Trophoblast cell (in vitro differentiated cells and primary cell): ENCODE data around the gene PPP4R1.

Experiments used
- DNase-seq, 2 donors: peaks; one replicate each; pipeline ENCODE4 v3.0.0-alpha.2; 2016
- H2AFZ ChIP-seq: 2 replicates; pipeline ENCODE4 v1.6.1; 2013; ENCODE audit warnings: low read length, moderate library complexity, mild to moderate bottlenecking; ENCODE audit not compliant: insufficient read depth, poor library complexity
- H2AK5ac ChIP-seq: 2 replicates; pipeline ENCODE4 v1.6.1; 2013; ENCODE audit warnings: mild to moderate bottlenecking, low read length
- H2BK120ac ChIP-seq: 2 replicates; pipeline ENCODE4 v1.6.1; 2013; ENCODE audit warnings: low read length, mild to moderate bottlenecking, moderate library complexity; ENCODE audit not compliant: insufficient read depth, poor library complexity
- H2BK12ac ChIP-seq: 2 replicates; pipeline ENCODE4 v1.6.1; 2013; ENCODE audit warnings: mild to moderate bottlenecking, low read length, moderate library complexity
- H2BK5ac ChIP-seq: 2 replicates; pipeline ENCODE4 v1.6.1; 2013; ENCODE audit warnings: low read length, low read depth, moderate library complexity, mild to moderate bottlenecking; ENCODE audit not compliant: poor library complexity
- H3K14ac ChIP-seq: 2 replicates; pipeline ENCODE4 v1.6.1; 2013; ENCODE audit warnings: mild to moderate bottlenecking, low read length
- H3K18ac ChIP-seq: 2 replicates; pipeline ENCODE4 v1.6.1; 2013; ENCODE audit warnings: mild to moderate bottlenecking, low read length
- H3K23ac ChIP-seq: 2 replicates; pipeline ENCODE4 v1.6.1; 2013; ENCODE audit warnings: low read length
- H3K27ac ChIP-seq: 2 replicates; pipeline ENCODE4 v1.5.1; 2013; ENCODE audit warnings: low read depth, mild to moderate bottlenecking, inconsistent platforms, low read length, moderate library complexity
- H3K27me3 ChIP-seq: 2 replicates; pipeline ENCODE4 v1.6.1; 2013; ENCODE audit warnings: inconsistent platforms, mild to moderate bottlenecking, low read length, moderate library complexity; ENCODE audit not compliant: insufficient read depth
- H3K36me3 ChIP-seq, 2 experiments: 1 replicate in 1 of 2; 2 replicates in 1 of 2; pipeline ENCODE4 v1.6.1; 2013; ENCODE audit warnings: low read length in 2 of 2, mild to moderate bottlenecking in 2 of 2, moderate library complexity in 1 of 2; ENCODE audit not compliant: insufficient read depth in 2 of 2, control insufficient read depth in 1 of 2
- H3K4ac ChIP-seq: 2 replicates; pipeline ENCODE4 v1.6.1; 2013; ENCODE audit warnings: low read depth, mild to moderate bottlenecking, low read length, moderate library complexity
- H3K4me1 ChIP-seq, 2 experiments: 1 replicate in 1 of 2; 2 replicates in 1 of 2; pipeline ENCODE4 v1.6.1; 2013; ENCODE audit warnings: low read length in 2 of 2, mild to moderate bottlenecking in 2 of 2, moderate library complexity in 1 of 2; ENCODE audit not compliant: insufficient read depth in 2 of 2, control insufficient read depth in 1 of 2
- H3K4me2 ChIP-seq: 2 replicates; pipeline ENCODE4 v1.6.1; 2013; ENCODE audit warnings: inconsistent platforms, mild to moderate bottlenecking, low read length, moderate library complexity
- H3K4me3 ChIP-seq: 2 replicates; pipeline ENCODE4 v1.5.1; 2013; ENCODE audit warnings: mild to moderate bottlenecking, low read depth, low read length, inconsistent platforms
- H3K79me1 ChIP-seq: one replicate; pipeline ENCODE4 v1.6.1; 2013; ENCODE audit warnings: low read length
- H3K79me2 ChIP-seq: 2 replicates; pipeline ENCODE4 v1.6.1; 2013; ENCODE audit warnings: low read length, mild to moderate bottlenecking; ENCODE audit not compliant: control insufficient read depth, insufficient read depth, poor library complexity
- H3K9ac ChIP-seq: 2 replicates; pipeline ENCODE4 v1.6.1; 2013; ENCODE audit warnings: mild to moderate bottlenecking, low read length
- H3K9me3 ChIP-seq: 2 replicates; pipeline ENCODE4 v1.6.1; 2013; ENCODE audit warnings: low read depth, mild to moderate bottlenecking, control low read depth, inconsistent platforms, low read length; ENCODE audit not compliant: insufficient read depth
- H4K12ac ChIP-seq: 2 replicates; pipeline ENCODE4 v1.6.1; 2013; ENCODE audit warnings: low read depth, mild to moderate bottlenecking, low read length, moderate library complexity
- H4K8ac ChIP-seq: 2 replicates; pipeline ENCODE4 v1.6.1; 2013; ENCODE audit warnings: low read depth, mild to moderate bottlenecking, low read length, moderate library complexity
- H4K91ac ChIP-seq: one replicate; pipeline ENCODE4 v1.6.1; 2013; ENCODE audit warnings: low read depth, mild to moderate bottlenecking, low read length, moderate library complexity
- WGBS: extraction: QIAGEN DNeasy Blood & Tissue Kit; methylation state at CpG from one replicate; pipeline ENCODE4 v1.1.7; 2013; ENCODE audit warnings: missing lambda C conversion rate; ENCODE audit not compliant: insufficient read length, insufficient coverage; ENCODE audit errors: extremely low coverage; 5-methylcytosine and 5-hydroxymethylcytosine counted together

Gene PPP4R1

DNA sequence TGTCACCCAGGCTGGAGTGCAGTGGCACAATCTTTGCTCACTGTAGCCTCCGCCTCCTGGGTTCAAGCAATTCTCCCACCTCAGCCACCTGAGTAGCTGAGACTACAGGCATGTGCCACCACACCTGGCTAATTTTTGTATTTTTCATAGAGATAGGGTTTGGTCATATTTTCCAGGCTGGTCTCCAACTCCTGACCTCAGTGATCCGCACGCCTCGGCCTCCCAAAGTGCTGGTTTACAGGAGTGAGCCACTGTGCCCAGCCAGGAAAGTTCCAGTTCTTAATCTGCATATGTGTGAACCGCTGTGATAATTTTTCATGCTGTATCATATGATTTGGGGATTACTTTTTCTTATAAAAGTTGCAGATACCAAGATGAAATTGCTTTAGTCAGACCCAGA, 14.6 kb upstream of the PPP4R1 start:
- Histone ChIP-seq H3K79me1 (peaks cover 2% of the 10 kb centered on the region), H3K27me3 (no peaks in the 10 kb centered on the region), H4K8ac (peak overlapping the region; percentile 43), H2BK5ac (peak overlapping the region; percentile 49), H2BK120ac (peak overlapping the region; percentile 58), H3K9me3 (no peaks in the 10 kb centered on the region), H3K4me1 (peaks cover 6 to 10% of the 10 kb centered on the region in 2 experiments), H3K9ac (no peak overlapping the region), H2BK12ac (peak overlapping the region; percentile 31), H3K14ac (no peak overlapping the region), H2AK5ac (peak overlapping the region; percentile 83), H3K4me3 (no peak overlapping the region), H3K27ac (no peak overlapping the region), H3K36me3 (no peaks in the 10 kb centered on the region), H3K4ac (no peak overlapping the region), H3K79me2 (no peaks in the 10 kb centered on the region), H4K91ac (peak overlapping the region; percentile 37), H3K23ac (no peak overlapping the region), H4K12ac (no peak overlapping the region), H3K4me2 (no peak overlapping the region), H3K18ac (no peak overlapping the region), H2AFZ (no peak overlapping the region)
- DNase-seq: no peak
- WGBS: no CpG with 5 or more reads among the region's 5 CpGs

DNA sequence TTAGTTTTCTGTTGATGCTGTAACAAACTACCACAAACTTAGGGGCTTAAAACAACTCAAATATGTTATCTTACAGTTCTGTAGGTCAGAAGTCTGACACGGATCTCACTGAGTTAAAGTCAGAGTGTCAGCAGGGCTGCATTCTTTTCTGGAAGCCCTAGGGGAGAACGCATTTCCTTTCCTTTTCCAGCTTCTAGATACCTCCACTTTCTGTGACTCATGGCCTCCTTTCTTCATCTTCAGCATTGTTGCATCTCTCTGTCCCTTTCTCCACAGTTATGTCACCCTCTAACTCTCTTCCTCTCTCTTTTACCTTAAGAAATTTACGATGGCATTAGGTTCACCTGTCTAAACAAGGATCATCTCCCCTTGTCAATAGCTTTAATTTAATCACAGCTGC, 13.3 kb upstream of the PPP4R1 start:
- Histone ChIP-seq H3K4me2 (no peak overlapping the region), H3K4me1 (peaks cover 6 to 10% of the 10 kb centered on the region in 2 experiments), H3K36me3 (no peaks in the 10 kb centered on the region), H3K14ac (no peak overlapping the region), H2AK5ac (no peak overlapping the region), H2BK120ac (no peak overlapping the region), H3K4me3 (no peak overlapping the region), H3K18ac (no peak overlapping the region), H3K9me3 (no peaks in the 10 kb centered on the region), H3K27ac (peak overlapping the region; percentile 74), H3K4ac (no peak overlapping the region), H3K79me1 (peaks cover 2% of the 10 kb centered on the region), H3K23ac (no peak overlapping the region), H3K9ac (no peak overlapping the region), H3K79me2 (no peaks in the 10 kb centered on the region), H3K27me3 (no peaks in the 10 kb centered on the region), H4K91ac (no peak overlapping the region), H2BK12ac (no peak overlapping the region), H2BK5ac (no peak overlapping the region), H4K12ac (no peak overlapping the region), H4K8ac (no peak overlapping the region), H2AFZ (no peak overlapping the region)
- DNase-seq: peak; percentile 87 to 93
- no CpG with 5 or more reads among the region's 3 CpGs for WGBS

DNA sequence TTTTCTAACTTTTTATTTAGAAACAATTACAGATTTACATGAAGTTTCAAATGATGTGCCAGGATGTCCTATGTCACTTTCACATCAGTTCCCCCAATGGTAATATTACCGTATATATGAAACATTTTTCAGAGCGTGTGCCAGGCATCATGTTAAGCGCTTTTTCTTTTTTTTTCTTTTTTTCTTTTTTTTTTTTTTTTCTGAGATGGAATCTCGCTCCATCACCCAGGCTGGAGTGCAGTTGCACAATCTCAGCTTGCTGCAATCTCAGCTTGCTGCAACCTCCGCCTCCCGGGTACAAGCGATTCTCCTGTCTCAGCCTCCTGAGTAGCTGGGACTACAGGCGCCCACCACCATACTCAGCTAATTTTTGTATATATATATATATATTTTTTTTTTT, 5.6 kb upstream of the PPP4R1 start:
- Histone ChIP-seq H2BK120ac (no peak overlapping the region), H3K4me1 (peaks cover 5% of the 10 kb centered on the region in 2 experiments), H3K27ac (no peak overlapping the region), H2AFZ (no peak overlapping the region), H3K18ac (no peak overlapping the region), H3K79me1 (peaks cover 5% of the 10 kb centered on the region), H3K4me3 (no peak overlapping the region), H2AK5ac (no peak overlapping the region), H3K9me3 (no peaks in the 10 kb centered on the region), H4K8ac (no peak overlapping the region), H4K12ac (no peak overlapping the region), H4K91ac (no peak overlapping the region), H3K36me3 (no peaks in the 10 kb centered on the region), H3K4ac (no peak overlapping the region), H3K23ac (no peak overlapping the region), H3K27me3 (no peaks in the 10 kb centered on the region), H2BK5ac (no peak overlapping the region), H3K9ac (no peak overlapping the region), H2BK12ac (no peak overlapping the region), H3K14ac (no peak overlapping the region), H3K4me2 (no peak overlapping the region), H3K79me2 (peaks cover 2% of the 10 kb centered on the region)
- peak; percentile 49 to 72 for DNase-seq
- WGBS: no CpG with 5 or more reads among the region's 8 CpGs

DNA sequence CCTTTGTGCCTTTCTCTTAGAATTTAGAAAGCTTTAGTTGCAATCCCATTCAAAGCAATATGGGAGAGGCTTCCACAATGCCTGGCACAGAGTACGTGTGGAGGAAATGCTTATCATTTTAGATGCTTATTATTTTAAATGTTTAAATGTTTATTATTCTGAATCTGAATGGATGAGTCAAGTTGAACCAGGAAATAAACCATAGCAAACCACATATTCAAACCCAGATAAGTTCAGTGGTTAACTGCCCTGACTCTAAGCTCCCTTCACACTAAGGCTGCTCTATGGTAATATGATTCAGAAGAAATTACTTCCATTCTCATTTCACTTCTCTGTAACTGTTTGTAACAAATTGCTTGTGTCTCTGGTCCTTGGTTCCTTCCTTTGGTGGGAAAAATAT, 5.2 kb upstream of the PPP4R1 start:
- H3K4ac ChIP-seq: no peak overlapping the region
- H3K23ac ChIP-seq: no peak overlapping the region
- H3K9me3 ChIP-seq: no peaks in the 10 kb centered on the region
- H3K27ac ChIP-seq: no peak overlapping the region
- peaks cover 10% of the 10 kb centered on the region for H3K79me1 ChIP-seq
- WGBS: no CpG with 5 or more reads among the region's 1 CpG
- H3K36me3 ChIP-seq: no peaks in the 10 kb centered on the region
- no peak overlapping the region for H3K4me3 ChIP-seq
- no peak overlapping the region for H3K18ac ChIP-seq
- no peak overlapping the region for H3K4me2 ChIP-seq
- H4K8ac ChIP-seq: no peak overlapping the region
- no peak overlapping the region for H2BK12ac ChIP-seq
- peaks cover 5% of the 10 kb centered on the region in 2 experiments for H3K4me1 ChIP-seq
- H3K27me3 ChIP-seq: no peaks in the 10 kb centered on the region
- no peak overlapping the region for H2AFZ ChIP-seq
- H2BK120ac ChIP-seq: no peak overlapping the region
- H3K9ac ChIP-seq: no peak overlapping the region
- no peak overlapping the region for H3K14ac ChIP-seq
- no peak overlapping the region for H2BK5ac ChIP-seq
- H4K12ac ChIP-seq: no peak overlapping the region
- H3K79me2 ChIP-seq: peaks cover 5% of the 10 kb centered on the region
- DNase-seq: no peak
- H2AK5ac ChIP-seq: no peak overlapping the region
- H4K91ac ChIP-seq: no peak overlapping the region
